OCI-LY7 (cell line): ENCODE results near the gene PTCD1. TPM values are rescaled to one million over a fixed set of nuclear protein-coding genes. Genes with fewer than 3 reads are reported as not detected.
A peak's percentile ranks its signal among the peaks of the same experiment; 100 is the strongest.

Source experiments
- Bru-seq: library from RNA; stranded (reverse); fragments of 400-500 nt; gene quantifications from one replicate; lab custom pipeline; 2021; lab: Mats Ljungman, UMichigan
- BruChase-seq, 2 experiments: library from RNA; stranded (reverse); fragments of 400-500 nt; gene quantifications; one replicate each; lab custom pipeline; 2021; lab: Mats Ljungman, UMichigan
- BruUV-seq: library from RNA; stranded (reverse); fragments of 400-500 nt; replicated peaks from 2 replicates; lab custom pipeline; 2021; lab: Mats Ljungman, UMichigan
- CTCF ChIA-PET: fragments of 300-600 bp; sonication (Branson Sonifier 250); formaldehyde crosslinking; loops from one replicate; lab custom pipeline; 2022; ENCODE audit warnings: antibody characterized with exemption; ENCODE audit not compliant: unreplicated experiment; lab: Charles Lee
- POLR2A ChIA-PET: fragments of 300-600 bp; sonication (Branson Sonifier 250); formaldehyde crosslinking; loops from one replicate; lab custom pipeline; 2022; ENCODE audit warnings: antibody characterized with exemption; lab: Charles Lee
- DNase-seq: peaks from one replicate; pipeline ENCODE4 v3.0.0-alpha.2; 2015; ENCODE audit warnings: low spot score
- H2AFZ ChIP-seq: fragments of 200-600 bp; sonication (generic), shearing (Covaris generic); 2 replicates; pipeline ENCODE4 v1.6.1; 2014; ENCODE audit warnings: mild to moderate bottlenecking, antibody characterized with exemption, low read length, moderate library complexity
- H3K27ac ChIP-seq: fragments of 200-600 bp; sonication (generic); 2 replicates; pipeline ENCODE4 v1.5.1; 2014; ENCODE audit warnings: mixed run types, low read depth, mild to moderate bottlenecking, moderate library complexity, low read length, inconsistent platforms; ENCODE audit not compliant: poor library complexity, severe bottlenecking
- H3K36me3 ChIP-seq: fragments of 200-600 bp; sonication (generic); 2 replicates; pipeline ENCODE4 v1.6.1; 2014; ENCODE audit warnings: mild to moderate bottlenecking, antibody characterized with exemption, low read length, moderate library complexity, mixed read lengths; ENCODE audit not compliant: insufficient read depth
- H3K4me1 ChIP-seq: fragments of 200-600 bp; sonication (generic); 2 replicates; pipeline ENCODE4 v1.5.1; 2014; ENCODE audit warnings: mild to moderate bottlenecking, low read length; ENCODE audit not compliant: insufficient read depth, poor library complexity, severe bottlenecking
- H3K4me2 ChIP-seq: fragments of 200-600 bp; sonication (generic); 2 replicates; pipeline ENCODE4 v1.6.1; 2014; ENCODE audit warnings: mild to moderate bottlenecking, low read length
- H3K4me3 ChIP-seq: fragments of 200-600 bp; sonication (generic); 2 replicates; pipeline ENCODE4 v1.5.1; 2014; ENCODE audit warnings: mild to moderate bottlenecking, low read depth, low read length; ENCODE audit not compliant: poor library complexity, severe bottlenecking
- H3K79me2 ChIP-seq: fragments of 200-600 bp; sonication (generic); 2 replicates; pipeline ENCODE4 v1.6.1; 2016; ENCODE audit warnings: low read depth, mild to moderate bottlenecking, low read length, moderate library complexity, mixed read lengths; ENCODE audit not compliant: insufficient read depth
- H3K9me2 ChIP-seq: fragments of 200-600 bp; sonication (generic); 2 replicates; pipeline ENCODE4 v1.6.1; 2016; ENCODE audit warnings: mild to moderate bottlenecking, low read length, mixed read lengths; ENCODE audit not compliant: insufficient read depth
- H3K9me3 ChIP-seq: fragments of 200-600 bp; sonication (generic); 2 replicates; pipeline ENCODE4 v1.6.1; 2014; ENCODE audit warnings: mild to moderate bottlenecking, mixed run types, low read length, mixed read lengths
- H4K20me1 ChIP-seq: fragments of 200-600 bp; sonication (generic); 2 replicates; pipeline ENCODE4 v1.6.1; 2014; ENCODE audit warnings: mild to moderate bottlenecking, antibody characterized with exemption, low read length, moderate library complexity, mixed read lengths; ENCODE audit not compliant: insufficient read depth
- EZH2phosphoT487 ChIP-seq: fragments of 200-600 bp; sonication (generic); IDR thresholded peaks from 2 replicates; pipeline ENCODE4 v1.6.1; 2018; ENCODE audit warnings: low read depth, borderline replicate concordance, mild to moderate bottlenecking, mixed run types, antibody characterized with exemption, low read length, moderate library complexity, mixed read lengths
- intact Hi-C: fragments of 100-400 bp; cut with micrococcal nuclease; formaldehyde crosslinking; loops from one replicate; pipeline ENCODE4 v1.10.0; 2022; ENCODE audit not compliant: unreplicated experiment
- long read RNA-seq: library from polyadenylated mRNA; stranded (forward); transcript quantifications from one replicate; pipeline ENCODE4 v2.0.0, GENCODE V29; 2022
- total RNA-seq, 2 experiments: library from RNA; depleted of rRNA in 1 of 2; stranded (reverse); fragments of >200 nt in 1 of 2; shearing (Covaris generic) in 1 of 2; gene quantifications; 2 replicates each; pipeline ENCODE4 v1.2.3, GENCODE V29; 2014 to 2022
- TF ChIP-seq, protein P1 (sequence below): fragments of 200-600 bp; sonication (generic); conservative IDR thresholded peaks from 2 replicates; pipeline ENCODE4 v1.5.1; 2014; ENCODE audit warnings: mild to moderate bottlenecking, antibody characterized with exemption, low read length, moderate library complexity, mixed read lengths

PTCD1 gene
- total RNA-seq (2014; rRNA removed; shearing (Covaris generic)): 11.0 and 11.1 TPM in 2 replicates
- 7.6 and 11.3 TPM in 2 replicates for total RNA-seq (2022)
- percentile 56 among the genes with signal in this experiment for Bru-seq, nascent RNA
- percentile 54 among the genes with signal in this experiment for BruChase-seq, experiment 1, labeled RNA remaining after a 6-hour chase
- BruChase-seq, experiment 2, labeled RNA remaining after a 2-hour chase: percentile 61 among the genes with signal in this experiment
- long read RNA-seq, full-length matches to known transcripts: 40 of 67 reads
- long read RNA-seq, partial matches to known transcripts: 3 of 67 reads
- long read RNA-seq, other reads (novel, unspliced or antisense): 24 of 67 reads

- CTCF ChIA-PET: interaction anchor here (0.5 kb wide), 1 partner anchor 1539 kb away, joined by 4 read pairs; no protein-coding TSS in a partner anchor
- Histone ChIP-seq H3K27ac (peak within 1 kb of the TSS; percentile 46), H3K9me2 (no peaks in the 10 kb centered on the region), H3K9me3 (no peaks in the 10 kb centered on the region), H2AFZ (peak within 1 kb of the TSS; percentile 77), H3K4me3 (peak within 1 kb of the TSS; percentile 86), H3K4me1 (peaks cover 18% of the 10 kb centered on the region), H3K4me2 (peak within 1 kb of the TSS; percentile 93), H4K20me1 (peaks cover 11% of the 10 kb centered on the region), H3K79me2 (peaks cover 37% of the 10 kb centered on the region), H3K36me3 (peaks cover 30% of the 10 kb centered on the region)
- DNase-seq: peak; percentile 95
- POLR2A ChIA-PET: interaction anchor here (0.6 to 1.3 kb wide), 5 partner anchors 30 to 1267 kb away, joined by 3 to 11 read pairs (median 3); partner anchors contain the start of genes BUD31, PDAP1, POP7 and ZKSCAN5
- TF ChIP-seq, protein P1, sequence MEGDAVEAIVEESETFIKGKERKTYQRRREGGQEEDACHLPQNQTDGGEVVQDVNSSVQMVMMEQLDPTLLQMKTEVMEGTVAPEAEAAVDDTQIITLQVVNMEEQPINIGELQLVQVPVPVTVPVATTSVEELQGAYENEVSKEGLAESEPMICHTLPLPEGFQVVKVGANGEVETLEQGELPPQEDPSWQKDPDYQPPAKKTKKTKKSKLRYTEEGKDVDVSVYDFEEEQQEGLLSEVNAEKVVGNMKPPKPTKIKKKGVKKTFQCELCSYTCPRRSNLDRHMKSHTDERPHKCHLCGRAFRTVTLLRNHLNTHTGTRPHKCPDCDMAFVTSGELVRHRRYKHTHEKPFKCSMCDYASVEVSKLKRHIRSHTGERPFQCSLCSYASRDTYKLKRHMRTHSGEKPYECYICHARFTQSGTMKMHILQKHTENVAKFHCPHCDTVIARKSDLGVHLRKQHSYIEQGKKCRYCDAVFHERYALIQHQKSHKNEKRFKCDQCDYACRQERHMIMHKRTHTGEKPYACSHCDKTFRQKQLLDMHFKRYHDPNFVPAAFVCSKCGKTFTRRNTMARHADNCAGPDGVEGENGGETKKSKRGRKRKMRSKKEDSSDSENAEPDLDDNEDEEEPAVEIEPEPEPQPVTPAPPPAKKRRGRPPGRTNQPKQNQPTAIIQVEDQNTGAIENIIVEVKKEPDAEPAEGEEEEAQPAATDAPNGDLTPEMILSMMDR: no peak
- no peak for TF ChIP-seq EZH2phosphoT487
- intact Hi-C loops: loop anchor here (1.0 to 2.0 kb wide), 2 partner anchors 28 to 31 kb away; partner anchors contain the start of genes ATP5MF, BUD31 and PDAP1
- no TSS peak for BruUV-seq
Measured at GRCh38 chr7:99438573-99439480, at the start of gene PTCD1, which contains the start of gene CPSF4. TSS of gene PTCD1 (minus strand) at chr7:99438798. CDS start at chr7:99435242, 3,556 bp downstream. TSS of gene CPSF4 (plus strand) at chr7:99438943. CDS start at chr7:99439083, 140 bp downstream.

- no TSS peak for BruUV-seq
- ChIA-PET POLR2A (no interaction called here), CTCF (no interaction called here)
- no peaks in the 10 kb centered on the region for H3K9me2 ChIP-seq
- TF ChIP-seq EZH2phosphoT487: no peak
- TF ChIP-seq, protein P1: no peak
- H2AFZ ChIP-seq: no peak overlapping the region
- peaks cover 54% of the 10 kb centered on the region for H3K36me3 ChIP-seq
- no peak overlapping the region for H3K27ac ChIP-seq
- H4K20me1 ChIP-seq: no peaks in the 10 kb centered on the region
- no peaks in the 10 kb centered on the region for H3K4me1 ChIP-seq
- no peaks in the 10 kb centered on the region for H3K9me3 ChIP-seq
- intact Hi-C loops: no loop called here
- DNase-seq: no peak
- no peak overlapping the region for H3K4me3 ChIP-seq
- no peaks in the 10 kb centered on the region for H3K79me2 ChIP-seq
- H3K4me2 ChIP-seq: no peak overlapping the region
Measured at GRCh38 chr7:99485094-99485493, 46.5 kb upstream of the PTCD1 start.
